MM.1S (cell line): Measurements from ENCODE around the gene ZNF786.
"Not testable (repeated sequence)": the region's sequence is repeated elsewhere in the genome, so short reads cannot be mapped to it uniquely, and the experiment has no call there.

ENCODE experiments used
- DNase-seq: peaks from one replicate; pipeline ENCODE4 v3.0.0-alpha.2; 2015
- H2AFZ ChIP-seq: fragments of 300-600 bp; sonication (generic); 2 replicates; pipeline ENCODE4 v1.6.0; 2016; ENCODE audit warnings: antibody characterized with exemption, low read length
- H3F3A ChIP-seq: fragments of 300-600 bp; sonication (generic); 2 replicates; pipeline ENCODE4 v1.6.1; 2016; ENCODE audit warnings: mild to moderate bottlenecking, antibody characterized with exemption, low read length, moderate library complexity, mixed read lengths; ENCODE audit not compliant: insufficient read depth
- H3K27ac ChIP-seq: fragments of 300-600 bp; sonication (generic); 2 replicates; pipeline ENCODE4 v1.5.1; 2016; ENCODE audit warnings: mild to moderate bottlenecking, low read length
- H3K27me3 ChIP-seq: fragments of 300-600 bp; sonication (generic); replicated peaks from 2 replicates; pipeline ENCODE4 v1.6.0; 2016; ENCODE audit warnings: low read length; ENCODE audit not compliant: insufficient read depth
- H3K36me3 ChIP-seq: fragments of 300-600 bp; sonication (generic); replicated peaks from 2 replicates; pipeline ENCODE4 v1.6.1; 2016; ENCODE audit warnings: mild to moderate bottlenecking, low read length, mixed read lengths; ENCODE audit not compliant: insufficient read depth
- H3K4me1 ChIP-seq: fragments of 300-600 bp; sonication (generic); 2 replicates; pipeline ENCODE4 v1.6.1; 2016; ENCODE audit warnings: low read length, mixed read lengths
- H3K4me2 ChIP-seq: fragments of 300-600 bp; sonication (generic); 2 replicates; pipeline ENCODE4 v1.6.0; 2016; ENCODE audit warnings: low read depth, low read length
- H3K4me3 ChIP-seq: fragments of 300-600 bp; sonication (generic); 2 replicates; pipeline ENCODE4 v1.5.1; 2016; ENCODE audit warnings: low read length, mixed read lengths
- H3K79me2 ChIP-seq: fragments of 300-600 bp; sonication (generic); 2 replicates; pipeline ENCODE4 v1.6.1; 2016; ENCODE audit warnings: mixed run types, low read length, mixed read lengths
- H3K9ac ChIP-seq: fragments of 300-600 bp; sonication (generic); 2 replicates; pipeline ENCODE4 v1.6.1; 2016; ENCODE audit warnings: low read length, mixed read lengths
- H3K9me2 ChIP-seq: fragments of 300-600 bp; sonication (generic); replicated peaks from 2 replicates; pipeline ENCODE4 v1.6.1; 2016; ENCODE audit warnings: mild to moderate bottlenecking, low read length, mixed read lengths; ENCODE audit not compliant: insufficient read depth
- H3K9me3 ChIP-seq: fragments of 300-600 bp; sonication (generic); replicated peaks from 2 replicates; pipeline ENCODE4 v1.6.1; 2016; ENCODE audit warnings: mild to moderate bottlenecking, low read length, mixed read lengths; ENCODE audit not compliant: insufficient read depth
- H4K20me1 ChIP-seq: fragments of 300-600 bp; sonication (generic); 2 replicates; pipeline ENCODE4 v1.6.1; 2016; ENCODE audit warnings: mild to moderate bottlenecking, low read length, moderate library complexity, mixed read lengths; ENCODE audit not compliant: insufficient read depth
- CTCF ChIP-seq: fragments of 300-600 bp; sonication (generic); IDR thresholded peaks from 2 replicates; pipeline ENCODE4 v1.5.1; 2016; ENCODE audit warnings: antibody characterized with exemption, low read length, mixed read lengths
- EZH2 ChIP-seq: fragments of 300-600 bp; sonication (generic); optimal IDR thresholded peaks from 2 replicates; pipeline ENCODE3; 2017; ENCODE audit warnings: low read depth, mild to moderate bottlenecking, antibody characterized with exemption, low read length, mixed read lengths
- EZH2phosphoT487 ChIP-seq: fragments of 300-600 bp; sonication (generic); IDR thresholded peaks from 2 replicates; pipeline ENCODE4 v1.6.1; 2018; ENCODE audit warnings: antibody characterized with exemption, low read length

Gene ZNF786

GRCh38 chr7:149043936-149044335, 46.6 kb downstream of the ZNF786 start:
- Histone ChIP-seq H3K9ac (no peak overlapping the region), H2AFZ (no peak overlapping the region), H3K4me3 (no peak overlapping the region), H3K4me2 (no peak overlapping the region), H3K79me2 (no peaks in the 10 kb centered on the region), H3K4me1 (no peaks in the 10 kb centered on the region), H3K27me3 (no peaks in the 10 kb centered on the region), H3F3A (no peaks in the 10 kb centered on the region), H3K9me2 (no peaks in the 10 kb centered on the region), H3K9me3 (no peaks in the 10 kb centered on the region), H4K20me1 (no peaks in the 10 kb centered on the region), H3K36me3 (no peaks in the 10 kb centered on the region), H3K27ac (no peak overlapping the region)
- DNase-seq: no peak
- TF ChIP-seq EZH2phosphoT487: no peak
- no peak for TF ChIP-seq CTCF
- no peak for TF ChIP-seq EZH2

- Histone ChIP-seq H3K9me2 (no peaks in the 10 kb centered on the region), H3K36me3 (no peaks in the 10 kb centered on the region), H3K4me2 (no peak overlapping the region), H3K27ac (no peak overlapping the region), H3K27me3 (no peaks in the 10 kb centered on the region), H3K79me2 (no peaks in the 10 kb centered on the region), H3K9me3 (no peaks in the 10 kb centered on the region), H3F3A (no peaks in the 10 kb centered on the region), H4K20me1 (no peaks in the 10 kb centered on the region), H3K9ac (no peak overlapping the region), H3K4me1 (no peaks in the 10 kb centered on the region), H2AFZ (no peak overlapping the region), H3K4me3 (no peak overlapping the region)
- TF ChIP-seq EZH2: no peak
- TF ChIP-seq EZH2phosphoT487: no peak
- no peak for TF ChIP-seq CTCF
- DNase-seq: no peak
These were observed 49.2 kb downstream of the ZNF786 start for GRCh38 chr7:149041350-149041749.

- not testable (repeated sequence) for H3K27me3 ChIP-seq, H2AFZ ChIP-seq, H3F3A ChIP-seq, H3K4me2 ChIP-seq, H4K20me1 ChIP-seq, H3K79me2 ChIP-seq, H3K4me3 ChIP-seq, H3K9me2 ChIP-seq, H3K9me3 ChIP-seq, H3K27ac ChIP-seq, H3K36me3 ChIP-seq, H3K4me1 ChIP-seq, H3K9ac ChIP-seq, DNase-seq
These were observed 51.9 kb downstream of the ZNF786 start for GRCh38 chr7:149038641-149039040.

GRCh38 chr7:149036676-149037075, 53.8 kb downstream of the ZNF786 start:
- DNase-seq: no peak
- no peaks in the 10 kb centered on the region for H3K79me2 ChIP-seq
- no peaks in the 10 kb centered on the region for H3K4me1 ChIP-seq
- H3K4me2 ChIP-seq: no peak overlapping the region
- H3K27ac ChIP-seq: no peak overlapping the region
- H3K27me3 ChIP-seq: no peaks in the 10 kb centered on the region
- no peaks in the 10 kb centered on the region for H3K9me3 ChIP-seq
- TF ChIP-seq EZH2 (no peak), CTCF (no peak), EZH2phosphoT487 (no peak)
- H3K9ac ChIP-seq: no peak overlapping the region
- H3K4me3 ChIP-seq: no peak overlapping the region
- H3K36me3 ChIP-seq: no peaks in the 10 kb centered on the region
- H3F3A ChIP-seq: no peaks in the 10 kb centered on the region
- no peaks in the 10 kb centered on the region for H4K20me1 ChIP-seq
- H3K9me2 ChIP-seq: no peaks in the 10 kb centered on the region
- no peak overlapping the region for H2AFZ ChIP-seq
